Activated CD4-positive, alpha-beta T cell treated with anti-CD3 and anti-CD28 coated beads, Interleukin-2, amount 50 U/mL, for 16 hours (primary cell): ENCODE data around the gene VWC2.

ENCODE experiments used
- DNase-seq: peaks from one replicate; pipeline ENCODE4 v3.0.0-alpha.2; 2020

Gene VWC2

GRCh38 chr7:49773218-49773935 is at the start of gene VWC2:
Gene VWC2, plus strand, starts transcription at chr7:49773638. Its CDS starts 1,798 bp downstream, at chr7:49775436.
- no peak for DNase-seq

- no peak for DNase-seq
Observed at GRCh38 chr7:49724071-49724470, 49.4 kb upstream of the VWC2 start.

GRCh38 chr7:49731836-49732235 is 41.6 kb upstream of the VWC2 start:
- DNase-seq, result no peak

GRCh38 chr7:49762666-49763065 is 10.8 kb upstream of the VWC2 start:
- DNase-seq, result no peak

GRCh38 chr7:49763791-49764190 is 9.6 kb upstream of the VWC2 start:
- no peak for DNase-seq

- no peak for DNase-seq
Observed at GRCh38 chr7:49766966-49767365, 6.5 kb upstream of the VWC2 start.

GRCh38 chr7:49767719-49768118 is 5.7 kb upstream of the VWC2 start:
- no peak for DNase-seq

GRCh38 chr7:49768254-49768653 is 5.2 kb upstream of the VWC2 start:
- no peak for DNase-seq

- no peak for DNase-seq
Observed at GRCh38 chr7:49768835-49769234, 4.6 kb upstream of the VWC2 start.

GRCh38 chr7:49769285-49769857 is 4.1 kb upstream of the VWC2 start:
- DNase-seq, result no peak

- no peak for DNase-seq
Observed at GRCh38 chr7:49770838-49771237, 2.6 kb upstream of the VWC2 start.

- DNase-seq, result no peak
Observed at GRCh38 chr7:49771427-49772176, 1.8 kb upstream of the VWC2 start.

- no peak for DNase-seq
Observed at GRCh38 chr7:49772916-49773217, 571 bp upstream of the VWC2 start.

GRCh38 chr7:49773936-49774458 is 559 bp downstream of the VWC2 start:
- DNase-seq, result no peak

- DNase-seq, result no peak
Observed at GRCh38 chr7:49774459-49775064, 1.1 kb downstream of the VWC2 start.

- DNase-seq, result no peak
Observed at GRCh38 chr7:49775065-49775948, 1.9 kb downstream of the VWC2 start.

- no peak for DNase-seq
Observed at GRCh38 chr7:49775949-49776443, 2.6 kb downstream of the VWC2 start.

- no peak for DNase-seq
Observed at GRCh38 chr7:49776994-49777393, 3.6 kb downstream of the VWC2 start.

GRCh38 chr7:49778731-49779270 is 5.4 kb downstream of the VWC2 start:
- no peak for DNase-seq

- DNase-seq, result no peak
Observed at GRCh38 chr7:49780953-49781352, 7.5 kb downstream of the VWC2 start.

- DNase-seq, result no peak
Observed at GRCh38 chr7:49781996-49782395, 8.6 kb downstream of the VWC2 start.

GRCh38 chr7:49783446-49783845 is 10.0 kb downstream of the VWC2 start:
- no peak for DNase-seq
